SHP77 (cell line): Measurements from ENCODE around the gene IPO5.

Experiments used
- DNase-seq, 2 experiments: peaks; one replicate each; lab custom pipeline; 2025; lab: John Stamatoyannopoulos, UW

IPO5 gene

GRCh38 chr13:97953376-97953970 is at the start of gene IPO5:
Gene IPO5 (plus strand): TSS chr13:97953675. CDS start chr13:97976697, 23,022 bp downstream.
- DNase-seq = no peak

GRCh38 chr13:97904059-97904458 is 49.4 kb upstream of the IPO5 start:
- no peak for DNase-seq

- DNase-seq = no peak
These were observed 48.0 kb upstream of the IPO5 start for GRCh38 chr13:97905517-97905916.

GRCh38 chr13:97911311-97912138 is 42.0 kb upstream of the IPO5 start:
- no peak for DNase-seq

GRCh38 chr13:97912139-97912535 is 41.3 kb upstream of the IPO5 start:
- DNase-seq = no peak

GRCh38 chr13:97913206-97913605 is 40.3 kb upstream of the IPO5 start:
- no peak for DNase-seq

- DNase-seq = no peak
These were observed 38.9 kb upstream of the IPO5 start for GRCh38 chr13:97914540-97914939.

- no peak for DNase-seq
These were observed 32.2 kb upstream of the IPO5 start for GRCh38 chr13:97921176-97921816.

GRCh38 chr13:97928301-97928700 is 25.2 kb upstream of the IPO5 start:
- no peak for DNase-seq

GRCh38 chr13:97932036-97932435 is 21.4 kb upstream of the IPO5 start:
- DNase-seq = peak; percentile 48 to 59

GRCh38 chr13:97932647-97933046 is 20.8 kb upstream of the IPO5 start:
- no peak for DNase-seq

- DNase-seq = no peak
These were observed 19.7 kb upstream of the IPO5 start for GRCh38 chr13:97933776-97934175.

GRCh38 chr13:97934590-97934989 is 18.9 kb upstream of the IPO5 start:
- DNase-seq = no peak

- DNase-seq = no peak
These were observed 18.4 kb upstream of the IPO5 start for GRCh38 chr13:97935071-97935470.

- no peak for DNase-seq
These were observed 17.4 kb upstream of the IPO5 start for GRCh38 chr13:97936036-97936435.

GRCh38 chr13:97938706-97939475 is 14.6 kb upstream of the IPO5 start:
- DNase-seq = no peak

GRCh38 chr13:97944396-97945029 is 9.0 kb upstream of the IPO5 start:
- DNase-seq = no peak

- no peak for DNase-seq
These were observed 8.1 kb upstream of the IPO5 start for GRCh38 chr13:97945342-97945741.

- DNase-seq = no peak
These were observed 7.6 kb upstream of the IPO5 start for GRCh38 chr13:97945792-97946419.

- no peak for DNase-seq
These were observed 6.4 kb upstream of the IPO5 start for GRCh38 chr13:97946951-97947588.

- no peak for DNase-seq
These were observed 5.4 kb upstream of the IPO5 start for GRCh38 chr13:97948041-97948440.
